HG02840 (cell line): ENCODE results near the gene ZNRD2.
"Not testable (repeated sequence)": the region's sequence is repeated elsewhere in the genome, so short reads cannot be mapped to it uniquely, and the experiment has no call there.

Source experiments
- ATAC-seq: cut with Tn5 transposase; IDR thresholded peaks from one replicate; pipeline ENCODE4 v1.9.1; 2021; ENCODE audit warnings: mild to moderate bottlenecking, moderate library complexity, moderate number of reproducible peaks; ENCODE audit not compliant: unreplicated experiment, low FRiP score

Gene ZNRD2

DNA sequence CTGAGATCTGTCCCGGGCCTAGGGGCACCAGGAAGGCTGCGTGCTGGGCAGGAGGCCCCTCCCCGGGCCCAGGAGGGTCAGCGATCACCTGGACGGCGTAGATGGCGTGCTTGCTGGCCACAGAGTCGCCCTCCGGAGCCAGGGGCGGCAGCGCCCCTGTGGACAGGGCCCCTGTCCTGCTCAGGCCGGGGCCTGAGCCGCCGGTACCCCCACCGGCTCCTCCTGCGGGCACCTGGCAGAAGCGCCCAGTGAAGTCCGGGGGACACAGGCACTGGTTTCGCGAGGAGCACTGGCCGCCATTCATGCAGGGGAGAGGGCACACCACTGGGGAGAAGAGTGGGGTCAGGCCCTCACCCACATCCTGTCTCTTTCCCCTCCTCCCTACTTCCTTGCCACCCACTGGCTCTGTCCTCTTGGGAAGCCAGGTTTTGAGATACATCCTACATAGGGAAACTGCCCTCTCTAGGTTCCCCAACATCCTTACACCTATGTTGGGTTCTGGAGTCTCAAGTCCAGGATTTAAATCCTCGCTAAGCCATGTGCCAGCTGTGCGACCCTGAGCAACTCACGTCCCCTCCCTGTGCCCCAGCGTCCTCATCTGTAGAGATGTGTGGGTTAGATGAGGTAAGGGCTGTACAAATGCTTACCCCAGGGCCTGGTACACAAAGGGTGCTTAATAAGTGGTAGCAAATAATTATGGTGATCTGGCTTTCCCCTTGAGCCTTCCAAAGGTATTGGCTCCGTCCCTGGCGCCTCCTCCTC is 16.0 kb upstream of the ZNRD2 start:
- ATAC-seq: no peak

DNA sequence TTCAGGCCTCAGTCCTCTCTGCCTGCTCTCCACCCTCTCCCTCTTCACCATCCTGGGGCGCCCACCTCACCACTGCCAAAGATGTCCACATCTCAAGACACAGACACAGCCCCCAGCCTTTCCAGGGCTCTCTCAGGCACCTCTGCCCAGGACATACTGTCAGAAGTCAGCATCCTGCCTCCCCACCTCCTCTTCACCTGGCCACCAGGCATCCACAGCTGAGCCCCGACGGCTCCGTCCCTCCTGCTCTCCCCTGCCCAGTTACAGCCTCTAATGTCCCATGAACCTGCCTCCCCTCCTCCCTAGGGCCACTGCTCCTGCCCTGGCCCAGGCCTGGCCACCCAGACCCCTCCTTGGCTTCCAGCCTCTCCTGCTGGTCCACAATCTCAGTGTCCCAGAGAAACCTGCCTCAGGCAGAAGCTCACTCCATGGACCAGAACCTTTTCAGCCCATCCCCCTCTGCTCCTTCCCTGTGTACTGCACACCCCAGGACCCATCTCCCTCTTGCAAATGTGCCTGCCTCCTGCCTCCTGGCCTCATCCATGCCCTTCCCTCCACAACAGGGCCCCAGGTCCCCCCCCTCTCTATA is 15.3 kb upstream of the ZNRD2 start:
- no peak for ATAC-seq

DNA sequence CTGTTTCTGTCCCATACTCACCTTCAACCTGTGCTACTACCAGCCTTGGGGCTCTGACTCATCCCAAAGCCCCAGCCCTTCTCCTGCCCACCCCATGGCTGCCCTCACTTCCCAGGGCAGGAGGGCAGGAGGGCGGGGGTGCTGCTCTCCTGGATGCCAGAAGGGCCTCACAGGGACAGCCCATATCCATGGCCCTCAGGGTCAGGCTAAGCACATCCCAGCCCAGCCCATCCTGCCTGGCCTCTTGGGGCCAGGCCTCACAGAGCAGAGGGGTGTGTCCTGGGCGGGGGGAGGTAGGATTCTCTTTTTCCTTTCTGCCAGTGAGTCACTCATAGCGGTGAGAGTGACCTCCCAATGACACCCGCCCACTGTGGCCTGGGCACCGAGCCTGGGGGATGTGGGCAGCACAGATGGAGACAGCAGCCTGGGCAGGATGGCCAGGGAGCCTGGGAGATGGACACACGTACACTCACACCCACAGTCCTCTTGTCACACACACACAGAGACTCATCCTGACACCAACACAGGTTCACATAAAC is 14.5 kb upstream of the ZNRD2 start:
- ATAC-seq: no peak

DNA sequence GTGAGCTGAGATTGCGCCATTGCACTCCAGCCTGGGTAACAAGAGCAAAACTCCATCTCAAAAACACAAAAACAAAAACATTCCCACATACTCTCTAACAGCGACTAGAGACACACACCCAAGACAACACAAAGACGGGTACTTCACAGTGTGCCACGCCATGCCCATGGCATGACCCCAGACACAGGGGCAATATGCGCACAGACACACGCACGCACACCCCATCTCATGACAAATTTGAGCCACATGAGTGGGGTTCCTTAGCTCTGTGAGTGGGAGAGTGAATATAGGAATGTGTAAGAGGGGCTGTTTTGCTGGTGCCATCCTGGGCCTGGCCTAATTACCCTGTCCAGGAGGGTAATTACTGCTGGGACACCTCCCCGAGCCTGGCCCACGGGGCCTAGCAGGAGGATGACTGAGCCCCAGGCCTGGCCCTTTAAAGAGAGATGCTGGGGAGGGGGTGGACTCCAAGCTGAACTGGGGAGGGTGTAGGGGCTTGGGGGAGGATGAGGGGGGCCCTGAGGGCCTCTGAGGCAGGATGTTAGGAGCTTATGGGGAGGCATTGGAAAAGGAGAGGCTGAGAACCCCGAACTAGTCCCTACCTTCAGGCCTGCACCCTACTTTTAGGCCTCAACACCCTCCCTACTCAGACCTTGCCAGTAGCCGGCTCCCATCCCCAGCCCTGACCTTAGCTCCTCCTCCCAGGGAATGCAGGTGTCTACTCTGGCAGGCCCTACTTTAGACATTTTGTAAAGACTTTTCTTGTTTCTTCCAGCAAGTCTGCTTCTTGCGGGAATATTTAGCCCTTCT is 13.6 kb upstream of the ZNRD2 start:
- no peak for ATAC-seq

DNA sequence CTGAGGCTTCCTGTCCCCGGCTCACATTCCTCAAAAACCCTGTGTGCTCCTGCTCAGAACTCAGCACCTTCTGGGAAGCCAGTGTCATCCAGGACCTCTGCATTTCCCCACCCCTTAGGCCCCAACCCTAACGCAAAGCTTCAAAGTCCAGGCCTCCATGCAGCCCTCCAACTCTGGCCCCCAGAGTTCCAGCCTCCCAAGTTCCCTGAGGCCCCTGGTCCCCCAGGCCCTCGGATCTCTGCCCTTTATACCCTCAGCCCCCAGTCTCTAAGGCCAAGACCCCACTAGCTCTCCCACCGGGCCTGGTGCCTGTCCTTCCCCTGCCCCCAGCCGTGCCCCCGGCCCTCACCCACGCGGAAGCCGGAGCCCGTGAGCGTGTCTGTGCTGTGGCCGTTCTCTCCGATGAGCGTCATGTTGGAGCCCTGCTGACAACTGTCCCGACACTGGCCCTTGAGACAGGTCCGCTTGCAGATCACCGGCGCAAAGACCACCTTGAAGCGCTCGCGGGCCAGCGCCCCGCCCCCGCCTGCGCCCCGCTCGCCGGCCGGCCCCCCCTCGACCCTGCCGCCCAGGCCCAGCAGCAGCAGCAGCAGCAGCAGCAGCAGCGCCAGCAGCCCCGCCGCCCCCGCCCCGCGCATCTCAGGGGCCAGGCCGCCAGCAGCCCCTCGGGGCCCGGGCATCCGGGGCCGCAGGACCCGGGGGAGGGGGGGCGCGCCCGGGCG is 12.8 kb upstream of the ZNRD2 start:
- ATAC-seq: no peak

DNA sequence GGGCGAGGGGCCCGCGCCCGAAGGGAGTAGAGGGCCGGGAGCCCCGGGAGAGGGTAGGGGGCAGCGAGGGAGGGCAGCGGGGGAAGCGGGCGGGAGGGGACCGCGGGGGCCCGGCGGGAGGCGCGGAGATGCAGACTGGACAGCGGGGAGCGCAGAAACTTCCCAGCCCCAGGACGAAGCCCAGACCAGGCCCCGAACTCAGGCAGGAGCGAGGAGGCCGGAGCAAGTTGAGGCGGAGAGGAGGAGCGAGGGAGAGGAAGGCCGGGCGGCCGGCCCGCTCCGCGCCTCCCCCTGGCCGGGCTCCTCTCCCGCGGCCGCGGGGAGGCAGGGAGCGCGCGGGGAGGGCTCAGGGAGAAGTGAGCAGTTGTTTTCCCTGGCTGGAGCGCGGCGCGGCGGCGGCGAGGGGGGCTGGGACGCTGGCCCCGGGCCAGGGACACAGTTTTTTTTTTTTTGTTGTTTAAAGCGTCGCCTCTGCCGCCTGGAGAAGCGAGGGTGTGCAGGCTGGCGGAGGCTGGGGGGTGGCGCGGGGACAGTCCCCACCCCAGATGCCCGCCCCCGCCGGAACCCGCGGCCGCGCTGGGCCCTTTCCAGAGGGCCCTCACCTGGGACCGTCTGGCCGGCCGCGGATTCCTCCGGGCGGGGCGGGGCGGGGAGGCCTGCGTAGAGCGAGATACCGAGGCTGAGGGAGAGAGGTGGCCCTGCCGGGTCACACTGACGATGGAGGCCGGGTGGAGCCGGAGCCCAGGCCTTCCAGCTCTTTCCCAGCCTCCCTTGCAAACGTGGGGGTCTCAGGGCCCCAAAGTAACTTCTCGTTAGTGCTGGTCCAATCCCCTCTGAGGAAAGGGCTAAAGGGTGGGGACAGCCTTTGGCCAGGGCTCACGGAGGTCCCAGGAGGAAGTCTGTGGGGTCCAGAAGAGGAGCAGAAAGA is 12.0 kb upstream of the ZNRD2 start, which contains the start of gene LTBP3:
Gene LTBP3, minus strand, starts transcription at position 358 of the 928 bp plus-strand sequence. CDS start 400 bp downstream, outside the sequence.
- ATAC-seq: no peak

DNA sequence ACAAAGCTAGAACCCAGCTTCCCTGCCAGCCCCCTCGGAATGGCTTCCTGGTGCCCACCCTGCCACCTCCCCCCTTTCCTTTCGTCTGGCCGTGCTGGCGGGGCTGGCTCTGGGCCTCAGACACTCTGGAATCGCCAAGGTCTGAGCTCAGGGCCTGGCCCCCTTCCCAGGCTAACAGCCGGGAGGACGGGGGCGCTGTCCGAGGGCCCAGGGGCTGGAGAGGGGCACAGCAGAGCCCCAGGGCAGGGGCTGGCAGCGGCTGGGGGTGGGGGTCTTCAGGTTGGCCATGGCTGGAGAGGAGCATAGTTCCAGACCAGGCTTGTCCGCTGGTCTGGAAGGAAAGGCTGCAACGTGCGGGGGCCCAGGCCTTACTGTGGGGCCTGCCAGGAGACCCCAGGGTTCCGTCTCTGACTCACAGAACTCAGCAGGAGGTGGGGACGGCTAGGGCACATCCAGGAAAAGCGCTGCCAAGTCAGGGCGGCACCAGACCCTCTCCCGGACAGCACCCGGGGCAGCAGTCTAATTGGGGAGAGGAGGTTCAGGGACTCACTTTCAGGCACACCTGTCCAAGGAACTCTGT is 11.3 kb upstream of the ZNRD2 start:
- ATAC-seq: no peak

DNA sequence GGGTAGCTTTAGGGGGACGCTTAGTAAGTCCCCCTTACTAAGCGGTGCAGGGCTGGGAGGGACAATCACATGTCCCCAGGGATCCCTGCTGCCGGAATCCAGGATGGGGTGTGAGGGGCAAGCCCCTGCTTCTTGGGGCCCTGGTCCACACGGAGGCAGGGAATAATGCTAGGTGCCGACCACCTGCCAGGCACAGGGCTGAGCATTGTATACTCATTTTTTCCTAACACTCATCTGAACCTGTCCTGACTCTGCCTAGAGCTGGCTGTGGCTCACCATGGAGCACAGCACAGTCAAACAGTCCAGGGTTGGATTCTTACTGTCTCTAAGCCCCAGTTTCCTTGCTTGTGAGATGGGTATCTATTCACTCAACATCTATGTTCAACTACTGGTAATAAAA is 10.7 kb upstream of the ZNRD2 start:
- ATAC-seq: no peak

DNA sequence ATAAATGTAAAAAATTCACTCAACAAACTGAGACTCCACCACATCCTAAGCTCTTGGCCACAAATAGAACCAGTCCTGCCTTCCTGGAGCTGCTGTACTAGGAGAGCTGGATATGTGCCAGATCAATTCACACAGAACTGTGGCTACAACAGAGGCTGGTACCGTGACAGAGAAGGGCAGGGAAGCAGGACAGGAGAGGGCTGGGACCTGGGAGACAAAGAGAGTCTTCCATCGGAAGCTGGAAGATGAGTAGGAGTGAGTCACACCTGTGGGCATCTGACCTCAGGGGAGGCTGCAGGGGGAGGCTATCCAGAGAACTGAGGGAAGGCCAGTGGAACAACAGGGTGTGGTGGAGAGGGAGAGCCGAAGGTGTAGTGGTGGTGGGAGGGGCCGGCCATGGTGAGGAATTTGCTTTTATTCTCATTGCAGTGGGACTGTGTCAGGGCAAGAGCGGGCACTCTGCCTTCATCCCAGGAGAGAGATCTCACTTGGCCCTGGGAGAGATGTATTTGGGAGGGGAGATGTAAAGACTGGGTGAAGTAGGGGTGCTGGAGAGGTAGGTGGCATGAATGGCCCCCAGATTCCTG is 10.2 kb upstream of the ZNRD2 start:
- no peak for ATAC-seq

DNA sequence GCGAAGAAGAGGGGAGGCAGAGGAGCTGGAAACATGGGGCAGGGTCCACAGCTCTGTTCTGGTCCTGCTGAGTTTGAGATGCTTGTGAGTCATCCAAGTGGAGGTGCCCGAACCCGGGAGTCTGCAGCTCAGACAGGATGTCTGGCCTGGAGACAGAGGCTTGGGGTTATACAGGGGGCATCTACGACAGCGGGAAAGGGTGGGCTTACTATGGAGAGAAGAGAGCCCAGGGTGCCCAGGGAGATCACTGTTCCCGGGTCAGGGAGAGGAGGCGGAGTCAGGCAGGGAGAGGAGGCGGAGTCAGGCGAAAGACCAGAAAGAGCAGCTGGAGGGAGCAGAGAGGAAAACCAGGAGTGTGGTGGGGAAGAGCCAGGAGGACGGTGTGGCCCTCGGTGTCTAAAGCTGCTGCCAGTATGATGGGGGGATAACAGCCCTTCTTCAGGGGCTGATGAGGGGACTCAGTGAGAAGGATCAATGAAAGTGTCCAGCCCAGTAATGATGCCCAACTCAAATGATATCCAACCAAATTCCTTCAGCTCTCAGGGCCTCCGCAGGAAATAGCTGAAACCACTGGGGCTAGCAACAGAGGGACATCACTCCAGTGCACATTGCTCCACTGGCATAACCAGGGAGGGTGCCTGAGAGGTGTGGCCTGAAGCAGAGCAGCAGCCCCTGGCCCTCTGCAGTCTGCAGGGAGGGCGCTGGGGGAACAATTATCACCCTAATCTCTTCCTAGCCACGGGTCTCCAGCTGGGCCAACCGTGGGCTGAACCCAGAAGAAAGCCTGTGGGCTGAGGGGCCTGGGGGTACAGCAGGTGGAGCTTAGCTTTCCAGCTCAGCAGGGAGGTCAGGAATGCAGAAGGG is 9.5 kb upstream of the ZNRD2 start:
- no peak for ATAC-seq

DNA sequence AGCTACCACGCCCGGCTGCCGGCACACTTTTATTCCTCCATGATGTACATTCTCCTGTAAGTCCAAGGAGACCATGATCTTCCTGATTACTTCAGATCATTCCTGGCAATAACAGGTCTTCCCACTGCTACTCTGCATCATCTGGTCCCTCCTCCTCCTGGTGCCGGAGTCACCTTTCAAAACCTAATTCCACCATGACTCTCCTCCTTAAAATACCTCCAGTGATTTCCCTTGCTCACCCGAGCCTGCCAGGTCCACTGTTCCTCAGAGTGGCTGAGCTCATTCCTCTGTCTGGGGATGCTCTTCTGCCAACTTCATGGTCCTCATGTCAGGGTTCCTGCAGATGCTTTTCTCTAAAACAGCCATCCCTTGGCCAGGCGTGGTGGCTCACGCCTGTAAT is 8.3 kb upstream of the ZNRD2 start:
- no peak for ATAC-seq

DNA sequence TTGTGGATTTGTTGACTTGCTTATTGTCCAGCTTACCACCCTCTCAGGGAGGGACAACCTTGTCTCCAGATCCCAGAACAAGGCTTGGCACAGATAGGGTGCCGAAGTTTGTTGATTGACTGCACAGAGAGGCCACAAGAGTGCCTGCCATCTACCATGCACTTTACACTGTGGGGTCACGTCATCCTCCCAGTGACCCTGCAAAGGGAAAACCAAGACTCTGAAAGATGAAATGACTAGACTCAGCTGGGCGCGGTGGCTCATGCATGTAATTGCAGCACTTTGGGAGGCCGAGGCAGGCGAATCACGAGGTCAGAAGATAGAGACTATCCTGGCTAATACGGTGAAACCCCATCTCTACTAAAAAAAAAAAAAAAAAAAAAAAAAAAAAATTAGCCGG is 7.5 kb upstream of the ZNRD2 start:
- no peak for ATAC-seq

DNA sequence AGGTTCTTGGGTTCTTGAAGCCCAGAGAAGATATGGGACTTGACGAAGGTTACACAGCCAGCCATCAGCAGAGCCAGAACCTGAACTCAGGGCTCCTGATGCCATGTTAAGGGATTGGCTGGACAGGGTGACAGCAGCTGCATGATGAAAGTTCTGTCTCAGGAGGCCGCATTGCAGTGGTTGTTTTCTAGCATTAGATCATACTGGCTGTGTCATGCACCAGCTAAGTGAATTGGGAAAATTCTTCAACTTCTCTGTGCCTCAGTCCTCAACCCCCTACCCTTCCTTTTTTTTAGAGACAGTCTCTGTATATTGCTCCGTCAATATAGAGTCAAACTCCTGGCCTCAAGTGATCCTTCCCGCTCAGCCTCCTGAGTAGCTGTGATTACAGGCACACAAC is 6.7 kb upstream of the ZNRD2 start:
- ATAC-seq: no peak

DNA sequence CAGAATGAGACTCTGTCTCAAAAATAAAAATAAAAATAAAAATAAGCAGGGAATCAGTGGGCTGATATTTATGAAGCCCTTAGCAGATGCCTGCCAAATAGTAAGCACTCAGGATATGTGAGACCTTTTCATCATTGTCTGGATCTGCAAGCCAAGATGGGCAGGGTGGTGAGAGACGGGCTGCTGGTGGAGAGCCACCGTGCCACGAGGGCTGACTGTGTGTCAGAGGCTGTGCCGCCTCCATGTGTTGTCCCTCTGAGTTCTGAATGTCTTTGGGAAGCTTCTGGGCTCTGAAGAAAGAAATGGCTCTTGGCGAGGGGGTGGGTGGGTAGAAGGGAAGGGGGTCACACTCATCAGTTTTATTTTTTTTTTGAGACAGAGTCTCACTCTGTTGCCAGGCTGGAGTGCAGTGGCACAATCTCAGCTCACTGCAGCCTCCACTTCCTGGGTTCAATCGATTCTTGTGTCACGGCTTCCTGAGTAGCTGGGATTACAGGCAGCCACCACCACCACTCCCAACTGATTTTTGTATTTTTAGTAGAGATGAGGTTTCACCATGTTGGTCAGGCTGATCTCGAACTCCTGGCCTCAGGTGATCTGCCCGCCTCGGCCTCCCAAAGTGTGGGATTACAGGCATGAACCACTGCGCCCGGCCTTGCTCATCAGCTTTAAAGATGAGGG is 5.3 kb upstream of the ZNRD2 start:
- ATAC-seq: not testable (repeated sequence)

DNA sequence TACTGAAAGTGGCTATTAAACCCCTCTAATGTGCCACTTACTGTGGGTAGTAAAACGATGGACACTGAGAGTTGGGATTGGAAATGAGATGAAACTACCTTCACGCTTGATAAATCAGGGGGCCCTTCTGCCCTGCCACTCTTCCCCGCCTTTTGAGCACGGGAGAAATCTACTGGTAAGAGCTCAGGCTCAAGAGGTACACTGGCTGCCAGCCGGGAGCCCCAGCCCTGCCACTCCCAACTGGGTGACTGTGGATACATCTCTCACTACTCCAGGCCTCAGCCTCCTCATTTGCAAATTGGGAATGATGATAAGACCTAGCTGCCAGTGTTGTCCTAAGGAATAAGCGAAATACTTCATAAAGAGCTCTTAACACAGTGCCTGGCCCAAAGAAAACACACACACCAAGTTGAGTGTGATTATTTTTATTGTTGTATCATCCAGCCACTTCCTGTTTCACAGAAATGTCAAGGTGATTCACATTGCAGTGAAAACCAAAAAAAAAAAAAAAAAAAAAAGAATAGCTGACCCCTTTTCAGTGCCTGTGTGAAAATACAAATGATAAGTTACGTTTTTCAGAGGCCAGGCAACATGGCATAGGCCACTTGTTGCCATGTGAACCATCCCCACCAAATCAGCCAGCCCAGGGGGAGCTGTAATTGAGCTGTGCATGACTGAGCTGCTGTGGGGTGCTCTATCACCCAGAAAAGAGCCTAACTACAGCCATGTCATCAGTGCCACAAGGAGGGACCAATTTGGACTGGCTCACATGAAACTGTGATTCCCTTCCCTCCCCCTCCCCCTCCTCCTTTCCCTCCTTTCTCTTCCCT is 4.4 kb upstream of the ZNRD2 start:
- ATAC-seq: no peak

DNA sequence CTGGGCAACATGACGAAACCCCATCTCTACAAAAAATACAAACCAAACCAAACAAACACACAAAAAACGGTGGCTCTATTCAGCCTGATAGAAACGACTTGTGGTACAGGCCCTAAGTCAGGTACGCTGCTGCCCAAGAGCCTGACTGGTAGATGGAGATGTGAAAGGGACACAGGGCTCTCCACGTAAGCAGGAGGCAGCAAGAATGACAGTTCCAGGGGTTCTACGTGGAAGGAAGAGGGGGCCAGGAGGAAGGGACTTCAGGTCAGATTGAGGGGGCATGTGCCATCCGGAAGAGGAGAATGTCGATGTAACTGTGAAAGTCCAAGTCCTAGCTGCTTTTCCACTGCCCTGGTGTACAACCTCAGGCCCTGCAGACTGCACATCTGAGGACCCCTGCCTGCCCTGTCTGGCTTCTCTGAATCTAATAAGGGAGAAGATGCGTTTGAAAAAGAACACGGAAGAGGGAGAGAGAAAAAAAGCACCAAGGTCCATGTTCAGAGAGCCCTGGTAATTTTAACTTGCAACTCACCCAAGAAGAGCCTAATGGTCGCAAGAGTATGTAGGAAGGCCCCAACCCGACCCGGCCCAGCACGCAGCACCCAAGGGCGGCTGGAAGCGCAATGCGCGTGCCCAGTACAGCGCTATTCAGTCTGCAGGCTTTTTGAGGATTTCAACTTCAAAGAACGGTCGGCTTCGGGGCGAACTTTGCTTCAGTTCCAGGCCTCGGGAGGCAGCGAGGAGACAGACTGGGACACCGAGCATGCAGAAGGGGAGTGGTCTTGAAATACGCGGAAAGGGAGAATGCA is 909 bp upstream of the ZNRD2 start:
- ATAC-seq: no peak
